Ascending aorta (tissue), 2 donors: ENCODE results near the gene FBXO2. TPM values are rescaled to one million over a fixed set of nuclear protein-coding genes. Genes with fewer than 3 reads are reported as not detected.

Experiments
- DNase-seq, 2 donors: peaks; one replicate each; pipeline ENCODE4 v3.0.0-alpha.2; 2019; ENCODE audit warnings: low spot score in 2 of 2
- H3K27ac ChIP-seq, 2 donors: fragments of 200-600 bp; sonication (generic); one replicate each; pipeline ENCODE4 v1.5.1; 2016 to 2017; ENCODE audit warnings: mild to moderate bottlenecking in 1 of 2
- H3K27me3 ChIP-seq: fragments of 200-600 bp; sonication (generic); one replicate; pipeline ENCODE4 v1.5.1; 2017
- H3K36me3 ChIP-seq, 2 donors: fragments of 200-600 bp; sonication (generic); one replicate each; pipeline ENCODE4 v1.5.1; 2016
- H3K4me1 ChIP-seq, 2 donors: fragments of 200-600 bp; sonication (generic); one replicate each; pipeline ENCODE4 v1.5.1; 2016 to 2017; ENCODE audit warnings: mild to moderate bottlenecking in 1 of 2
- H3K4me3 ChIP-seq, 2 donors: fragments of 200-600 bp; sonication (generic); one replicate each; pipeline ENCODE4 v1.5.1; 2016 to 2017; ENCODE audit warnings: mild to moderate bottlenecking in 1 of 2
- H3K9me3 ChIP-seq, 2 donors: fragments of 200-600 bp; sonication (generic); one replicate each; pipeline ENCODE4 v1.5.1; 2016
- CTCF ChIP-seq, 3 experiments: fragments of 200-600 bp in 2 of 3; fragments of 450-650 bp in 1 of 3; sonication (generic) in 2 of 3; IDR thresholded peaks; one replicate each; pipeline ENCODE4 v1.5.1; 2016 to 2019; ENCODE audit warnings: antibody characterized with exemption in 3 of 3, mild to moderate bottlenecking in 1 of 3, moderate library complexity in 1 of 3
- intact Hi-C: fragments of 100-400 bp; cut with DNase I; formaldehyde crosslinking; loops from one replicate; pipeline ENCODE4 v1.15.1; 2023
- total RNA-seq: library from RNA; depleted of rRNA; stranded (reverse); fragments of >200 nt; gene quantifications from one replicate; pipeline ENCODE4 v1.1.0, GENCODE V29; 2016

The FBXO2 gene
- total RNA-seq, 1 donor from 2014 or later: 6.1 TPM

GRCh38 chr1:11638121-11638520 lies 16.1 kb downstream of the FBXO2 start:
- H3K27me3 ChIP-seq: no peaks in the 10 kb centered on the region
- no peak overlapping the region for H3K27ac ChIP-seq
- H3K36me3 ChIP-seq: no peaks in the 10 kb centered on the region
- DNase-seq: no peak
- no peak overlapping the region for H3K4me3 ChIP-seq
- TF ChIP-seq CTCF (IDR thresholded peaks at IDR 0.05): no peak
- H3K4me1 ChIP-seq: no peaks in the 10 kb centered on the region
- H3K9me3 ChIP-seq: no peaks in the 10 kb centered on the region
- intact Hi-C loops: no loop called here

GRCh38 chr1:11634365-11635192 lies 19.6 kb downstream of the FBXO2 start:
- Histone ChIP-seq H3K4me3 (no peak overlapping the region), H3K36me3 (no peaks in the 10 kb centered on the region), H3K27ac (no peak overlapping the region), H3K4me1 (no peaks in the 10 kb centered on the region), H3K9me3 (no peaks in the 10 kb centered on the region), H3K27me3 (no peaks in the 10 kb centered on the region)
- no peak for TF ChIP-seq CTCF (IDR thresholded peaks at IDR 0.05)
- no peak for DNase-seq
- intact Hi-C loops: no loop called here

GRCh38 chr1:11629184-11630016 lies 24.8 kb downstream of the FBXO2 start:
- Histone ChIP-seq H3K4me1 (no peaks in the 10 kb centered on the region), H3K4me3 (no peak overlapping the region), H3K27ac (no peak overlapping the region), H3K9me3 (no peaks in the 10 kb centered on the region), H3K27me3 (no peaks in the 10 kb centered on the region), H3K36me3 (no peaks in the 10 kb centered on the region)
- no peak for DNase-seq
- no peak for TF ChIP-seq CTCF (IDR thresholded peaks at IDR 0.05)
- intact Hi-C loops: no loop called here

GRCh38 chr1:11628767-11629166 lies 25.5 kb downstream of the FBXO2 start:
- TF ChIP-seq CTCF (IDR thresholded peaks at IDR 0.05): no peak
- Histone ChIP-seq H3K27me3 (no peaks in the 10 kb centered on the region), H3K4me1 (no peaks in the 10 kb centered on the region), H3K27ac (no peak overlapping the region), H3K9me3 (no peaks in the 10 kb centered on the region), H3K4me3 (no peak overlapping the region), H3K36me3 (no peaks in the 10 kb centered on the region)
- DNase-seq: no peak
- intact Hi-C loops: no loop called here

- H3K4me1 ChIP-seq: no peaks in the 10 kb centered on the region
- H3K4me3 ChIP-seq: no peak overlapping the region
- TF ChIP-seq CTCF (IDR thresholded peaks at IDR 0.05): no peak
- H3K9me3 ChIP-seq: no peaks in the 10 kb centered on the region
- intact Hi-C loops: no loop called here
- H3K36me3 ChIP-seq: no peaks in the 10 kb centered on the region
- H3K27me3 ChIP-seq: no peaks in the 10 kb centered on the region
- no peak overlapping the region for H3K27ac ChIP-seq
- no peak for DNase-seq
Observed at GRCh38 chr1:11626551-11626950, 27.7 kb downstream of the FBXO2 start.
